GM18870 (cell line): ENCODE data around the gene E2F4.

Source experiments
- ATAC-seq: cut with Tn5 transposase; IDR thresholded peaks from one replicate; pipeline ENCODE4 v1.9.1; 2021; ENCODE audit warnings: moderate library complexity; ENCODE audit not compliant: unreplicated experiment

Gene E2F4

GRCh38 chr16:67190448-67191399 lies 1.2 kb upstream of the E2F4 start:
- no peak for ATAC-seq

- no peak for ATAC-seq
Measured at GRCh38 chr16:67191411-67191994, 452 bp upstream of the E2F4 start.

- no peak for ATAC-seq
Measured at GRCh38 chr16:67192781-67193361, 916 bp downstream of the E2F4 start.

- no peak for ATAC-seq
Measured at GRCh38 chr16:67193536-67193935, 1.6 kb downstream of the E2F4 start.

- no peak for ATAC-seq
Measured at GRCh38 chr16:67194260-67194659, 2.3 kb downstream of the E2F4 start.

- ATAC-seq = no peak
Measured at GRCh38 chr16:67195676-67196075, 3.7 kb downstream of the E2F4 start.

- ATAC-seq = no peak
Measured at GRCh38 chr16:67196881-67197280, 4.9 kb downstream of the E2F4 start.

- ATAC-seq = no peak
Measured at GRCh38 chr16:67197704-67198103, 5.7 kb downstream of the E2F4 start.

- ATAC-seq = no peak
Measured at GRCh38 chr16:67198238-67198734, 6.3 kb downstream of the E2F4 start.

- ATAC-seq = no peak
Measured at GRCh38 chr16:67199011-67199807, 7.3 kb downstream of the E2F4 start, which contains the start of gene ELMO3. Gene ELMO3, plus strand, starts transcription at chr16:67199131. Its CDS starts 196 bp downstream, at chr16:67199327.

- ATAC-seq = no peak
Measured at GRCh38 chr16:67199808-67200198, 7.8 kb downstream of the E2F4 start.

- no peak for ATAC-seq
Measured at GRCh38 chr16:67200491-67200890, 8.5 kb downstream of the E2F4 start.

GRCh38 chr16:67201411-67202345 lies 9.7 kb downstream of the E2F4 start:
- ATAC-seq = no peak

- no peak for ATAC-seq
Measured at GRCh38 chr16:67202426-67202825, 10.5 kb downstream of the E2F4 start.

GRCh38 chr16:67202956-67203493 lies 11.1 kb downstream of the E2F4 start:
- ATAC-seq = no peak

GRCh38 chr16:67204076-67204475 lies 12.1 kb downstream of the E2F4 start:
- no peak for ATAC-seq

- no peak for ATAC-seq
Measured at GRCh38 chr16:67206129-67206837, 14.3 kb downstream of the E2F4 start.

- ATAC-seq = no peak
Measured at GRCh38 chr16:67206838-67207248, 14.9 kb downstream of the E2F4 start.
